GM18507 (cell line): ENCODE data around the gene NACC2.

Experiments used
- DNase-seq: peaks from one replicate; pipeline ENCODE4 v3.0.0; 2011; ENCODE audit warnings: low read depth; ENCODE audit not compliant: insufficient read length; ENCODE audit errors: extremely low spot score
- FAIRE-seq: peaks from 2 replicates; lab custom pipeline; 2011; peaks lifted over from hg19 to GRCh38; lab: Jason Lieb, UNC

Gene NACC2

GRCh38 chr9:136007276-136007933, 87.7 kb downstream of the NACC2 start:
- FAIRE-seq = no peak
- DNase-seq = no peak

- DNase-seq (no peak), FAIRE-seq (no peak)
Observed at GRCh38 chr9:136006169-136006568, 88.9 kb downstream of the NACC2 start.

- DNase-seq (no peak), FAIRE-seq (no peak)
Observed at GRCh38 chr9:136004712-136005111, 90.4 kb downstream of the NACC2 start.

GRCh38 chr9:136004219-136004618, 90.9 kb downstream of the NACC2 start:
- DNase-seq = no peak
- no peak for FAIRE-seq

- no peak for DNase-seq
- FAIRE-seq = no peak
Observed at GRCh38 chr9:136003411-136004218, 91.5 kb downstream of the NACC2 start.

- no peak for DNase-seq
- FAIRE-seq = no peak
Observed at GRCh38 chr9:136002881-136003280, 92.2 kb downstream of the NACC2 start.

- no peak for FAIRE-seq
- DNase-seq = no peak
Observed at GRCh38 chr9:136002215-136002614, 92.9 kb downstream of the NACC2 start.

GRCh38 chr9:136001231-136001630, 93.9 kb downstream of the NACC2 start:
- DNase-seq = no peak
- FAIRE-seq = no peak

GRCh38 chr9:135998410-135999071, 96.5 kb downstream of the NACC2 start:
- no peak for DNase-seq
- FAIRE-seq = no peak

- FAIRE-seq (no peak), DNase-seq (no peak)
Observed at GRCh38 chr9:135998016-135998380, 97.1 kb downstream of the NACC2 start.

- FAIRE-seq = no peak
Observed at GRCh38 chr9:135997090-135998015, 97.7 kb downstream of the NACC2 start.

GRCh38 chr9:135995816-135996215, 99.3 kb downstream of the NACC2 start:
- DNase-seq (no peak), FAIRE-seq (no peak)

More at GRCh38 chr9:135997090-135998015, 97.7 kb downstream of the NACC2 start:
- DNase-seq = no peak

- no peak for FAIRE-seq
- DNase-seq = no peak
Observed at GRCh38 chr9:135994501-135995192, 100.4 kb downstream of the NACC2 start.

- no peak for FAIRE-seq
Observed at GRCh38 chr9:135993765-135994500, 101.2 kb downstream of the NACC2 start.

GRCh38 chr9:135993409-135993742, 101.7 kb downstream of the NACC2 start:
- no peak for FAIRE-seq
- DNase-seq = no peak

More at GRCh38 chr9:135993765-135994500, 101.2 kb downstream of the NACC2 start:
- DNase-seq = no peak

GRCh38 chr9:135992486-135993408, 102.3 kb downstream of the NACC2 start:
- FAIRE-seq (no peak), DNase-seq (no peak)

- no peak for DNase-seq
- FAIRE-seq = no peak
Observed at GRCh38 chr9:135991771-135992170, 103.3 kb downstream of the NACC2 start.
